Stimulated activated CD4-positive, alpha-beta T cell treated with anti-CD3 and anti-CD28 coated beads, Interleukin-15, amount 100 ng/mL, for 24 hours (primary cell): ENCODE results near the gene METTL21C.

Experiments
- DNase-seq: peaks from one replicate; pipeline ENCODE4 v3.0.0-alpha.2; 2020

Gene METTL21C

GRCh38 chr13:102658660-102659059, 36.2 kb downstream of the METTL21C start:
- DNase-seq, result no peak

GRCh38 chr13:102657630-102658029, 37.2 kb downstream of the METTL21C start:
- no peak for DNase-seq

- no peak for DNase-seq
Measured at GRCh38 chr13:102654756-102655155, 40.1 kb downstream of the METTL21C start.

GRCh38 chr13:102651892-102652291, 43.0 kb downstream of the METTL21C start:
- DNase-seq, result no peak

- DNase-seq, result no peak
Measured at GRCh38 chr13:102651392-102651791, 43.5 kb downstream of the METTL21C start.

- no peak for DNase-seq
Measured at GRCh38 chr13:102650444-102650843, 44.4 kb downstream of the METTL21C start.

GRCh38 chr13:102648046-102648445, 46.8 kb downstream of the METTL21C start:
- no peak for DNase-seq

GRCh38 chr13:102645701-102646100, 49.1 kb downstream of the METTL21C start:
- DNase-seq, result no peak

- DNase-seq, result no peak
Measured at GRCh38 chr13:102643656-102644055, 51.2 kb downstream of the METTL21C start.

- no peak for DNase-seq
Measured at GRCh38 chr13:102642475-102642874, 52.4 kb downstream of the METTL21C start.

GRCh38 chr13:102642029-102642428, 52.8 kb downstream of the METTL21C start:
- no peak for DNase-seq

GRCh38 chr13:102638741-102639140, 56.1 kb downstream of the METTL21C start:
- no peak for DNase-seq
